Esophagus squamous epithelium (tissue), 4 donors: ENCODE results near the gene RASSF5.

ENCODE experiments used
- POLR2A ChIP-seq, 4 donors: fragments of 450-650 bp; IDR thresholded peaks; one replicate each; pipeline ENCODE4 v1.6.1; 2017; ENCODE audit warnings: antibody characterized with exemption in 4 of 4, mild to moderate bottlenecking in 4 of 4, moderate library complexity in 3 of 4
- TF ChIP-seq, protein P1 (sequence below), 6 experiments: fragments of 450-650 bp in 4 of 6; fragments of 200-600 bp in 2 of 6; sonication (generic) in 2 of 6; IDR thresholded peaks; one replicate each; pipeline ENCODE4 v1.5.1; 2016 to 2019; ENCODE audit warnings: antibody characterized with exemption in 6 of 6, mild to moderate bottlenecking in 4 of 6, moderate library complexity in 4 of 6

DNA sequence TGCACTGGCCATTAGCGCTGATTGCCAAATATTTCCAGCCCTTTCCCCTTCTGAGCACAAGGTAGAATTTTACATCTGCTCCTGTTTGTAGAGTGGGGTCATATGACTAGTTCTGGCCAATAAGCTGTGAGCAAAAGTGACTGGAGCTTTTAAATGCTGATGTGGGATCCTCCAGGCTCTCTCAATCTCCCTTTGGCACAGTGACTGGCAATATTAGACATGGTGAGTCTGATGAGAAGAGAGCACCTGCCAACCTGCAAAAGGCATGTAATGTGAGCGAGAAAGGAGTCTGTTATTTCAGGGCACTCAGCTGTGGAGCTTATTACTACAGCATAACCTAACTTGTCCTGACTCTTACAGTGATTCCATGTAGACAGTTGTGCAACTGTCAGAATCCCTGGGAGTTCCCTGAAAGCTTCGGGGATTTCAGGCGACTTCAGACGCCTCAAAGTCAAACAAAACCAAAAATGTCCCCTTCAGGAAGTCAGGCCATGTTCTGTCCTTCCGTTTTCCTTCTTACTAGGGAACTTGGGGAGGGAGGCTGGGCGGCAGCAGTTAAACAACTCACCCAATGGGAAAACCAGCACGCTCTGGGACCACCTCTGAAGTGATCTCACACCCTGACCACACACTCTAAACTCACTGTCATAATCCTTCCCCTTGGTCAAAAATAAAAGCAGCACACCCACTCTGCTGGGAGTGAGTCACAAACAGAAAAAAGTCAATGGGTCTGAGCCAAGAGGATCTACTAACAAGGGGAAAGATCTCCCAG, 3.6 kb upstream of the RASSF5 start:
- no peak for TF ChIP-seq POLR2A (IDR thresholded peaks at IDR 0.05)
- TF ChIP-seq, protein P1, sequence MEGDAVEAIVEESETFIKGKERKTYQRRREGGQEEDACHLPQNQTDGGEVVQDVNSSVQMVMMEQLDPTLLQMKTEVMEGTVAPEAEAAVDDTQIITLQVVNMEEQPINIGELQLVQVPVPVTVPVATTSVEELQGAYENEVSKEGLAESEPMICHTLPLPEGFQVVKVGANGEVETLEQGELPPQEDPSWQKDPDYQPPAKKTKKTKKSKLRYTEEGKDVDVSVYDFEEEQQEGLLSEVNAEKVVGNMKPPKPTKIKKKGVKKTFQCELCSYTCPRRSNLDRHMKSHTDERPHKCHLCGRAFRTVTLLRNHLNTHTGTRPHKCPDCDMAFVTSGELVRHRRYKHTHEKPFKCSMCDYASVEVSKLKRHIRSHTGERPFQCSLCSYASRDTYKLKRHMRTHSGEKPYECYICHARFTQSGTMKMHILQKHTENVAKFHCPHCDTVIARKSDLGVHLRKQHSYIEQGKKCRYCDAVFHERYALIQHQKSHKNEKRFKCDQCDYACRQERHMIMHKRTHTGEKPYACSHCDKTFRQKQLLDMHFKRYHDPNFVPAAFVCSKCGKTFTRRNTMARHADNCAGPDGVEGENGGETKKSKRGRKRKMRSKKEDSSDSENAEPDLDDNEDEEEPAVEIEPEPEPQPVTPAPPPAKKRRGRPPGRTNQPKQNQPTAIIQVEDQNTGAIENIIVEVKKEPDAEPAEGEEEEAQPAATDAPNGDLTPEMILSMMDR (IDR thresholded peaks at IDR 0.05) = no peak
